Body of pancreas (tissue), 4 donors: ENCODE data around the gene SLC4A5.
"Not testable (repeated sequence)": the region's sequence is repeated elsewhere in the genome, so short reads cannot be mapped to it uniquely, and the experiment has no call there.

Experiments used
- POLR2A ChIP-seq, 3 donors: fragments of 450-650 bp; IDR thresholded peaks; one replicate each; pipeline ENCODE4 v1.6.1; 2016; ENCODE audit warnings: antibody characterized with exemption in 3 of 3, mild to moderate bottlenecking in 2 of 3
- TF ChIP-seq, protein P1 (sequence below), 7 experiments: fragments of 450-650 bp in 4 of 7; fragments of 200-600 bp in 3 of 7; sonication (generic) in 3 of 7; IDR thresholded peaks; one replicate each; pipeline ENCODE4 v1.5.1; 2016 to 2019; ENCODE audit warnings: antibody characterized with exemption in 7 of 7

DNA sequence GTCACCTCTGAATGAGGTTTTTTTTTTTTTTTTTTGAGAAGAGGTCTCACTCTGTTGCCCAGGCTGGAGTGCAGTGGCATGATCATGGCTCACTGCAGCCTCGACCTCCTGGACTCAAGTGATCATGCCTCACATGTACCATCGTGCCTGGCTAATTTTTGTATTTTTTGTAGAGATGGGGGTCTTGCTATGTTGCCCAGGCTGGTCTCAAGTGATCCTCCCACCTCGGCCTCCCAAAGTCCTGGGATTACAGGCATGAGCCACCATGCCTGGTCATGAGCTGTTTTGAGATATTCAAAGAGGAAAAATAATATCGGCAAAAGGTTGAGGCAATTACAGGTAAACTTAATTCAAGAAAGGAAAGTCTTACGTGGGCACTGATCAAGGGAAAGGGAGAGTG, 113.4 kb downstream of the SLC4A5 start:
- not testable (repeated sequence) for TF ChIP-seq POLR2A (IDR thresholded peaks at IDR 0.05)
- TF ChIP-seq, protein P1, sequence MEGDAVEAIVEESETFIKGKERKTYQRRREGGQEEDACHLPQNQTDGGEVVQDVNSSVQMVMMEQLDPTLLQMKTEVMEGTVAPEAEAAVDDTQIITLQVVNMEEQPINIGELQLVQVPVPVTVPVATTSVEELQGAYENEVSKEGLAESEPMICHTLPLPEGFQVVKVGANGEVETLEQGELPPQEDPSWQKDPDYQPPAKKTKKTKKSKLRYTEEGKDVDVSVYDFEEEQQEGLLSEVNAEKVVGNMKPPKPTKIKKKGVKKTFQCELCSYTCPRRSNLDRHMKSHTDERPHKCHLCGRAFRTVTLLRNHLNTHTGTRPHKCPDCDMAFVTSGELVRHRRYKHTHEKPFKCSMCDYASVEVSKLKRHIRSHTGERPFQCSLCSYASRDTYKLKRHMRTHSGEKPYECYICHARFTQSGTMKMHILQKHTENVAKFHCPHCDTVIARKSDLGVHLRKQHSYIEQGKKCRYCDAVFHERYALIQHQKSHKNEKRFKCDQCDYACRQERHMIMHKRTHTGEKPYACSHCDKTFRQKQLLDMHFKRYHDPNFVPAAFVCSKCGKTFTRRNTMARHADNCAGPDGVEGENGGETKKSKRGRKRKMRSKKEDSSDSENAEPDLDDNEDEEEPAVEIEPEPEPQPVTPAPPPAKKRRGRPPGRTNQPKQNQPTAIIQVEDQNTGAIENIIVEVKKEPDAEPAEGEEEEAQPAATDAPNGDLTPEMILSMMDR (IDR thresholded peaks at IDR 0.05): not testable (repeated sequence)
